ENCODE results near the gene FFAR2. TPM values are rescaled to one million over a fixed set of nuclear protein-coding genes. Genes with fewer than 3 reads are reported as not detected.

FFAR2 gene
- total and polyA plus RNA-seq, 3 experiments from 2014 or later: not detected

- Histone ChIP-seq H3K36me3 (ENCODE audit: insufficient read depth, low read length) (no peaks in the 10 kb centered on the region), H3K27me3 (ENCODE audit: insufficient read depth, low read length, poor library complexity, severe bottlenecking) (no peaks in the 10 kb centered on the region), H3K4me1 (ENCODE audit: insufficient read depth, low read length) (peaks cover 23% of the 10 kb centered on the region), H3K27ac (ENCODE audit: low read depth, low read length) (no peak overlapping the region), H3K4me3 (ENCODE audit: low read length) (no peak overlapping the region), H3K9me3 (ENCODE audit: low read length) (no peaks in the 10 kb centered on the region)
- POLR2A ChIA-PET: interaction anchor here (2.0 kb wide), 1 partner anchor 11 kb away, joined by 9 read pairs; no protein-coding TSS in a partner anchor
- Mint-ChIP-seq H3K27me3 (peaks cover 4 to 9% of the 10 kb centered on the region in 2 donors), H3K27ac (peak overlapping the region; percentile 0 to 86 (median 72)), H3K9me3 (no peaks in the 10 kb centered on the region), H3K4me1 (peaks cover 38 to 64% (median 64%) of the 10 kb centered on the region in 3 donors), H3K36me3 (no peaks in the 10 kb centered on the region), H3K4me3 (peak overlapping the region in 6 of 7 donors; percentile 4 to 63 (median 55))
- DNase-seq: peak in 1 of 5 donors; percentile 40
- CTCF ChIA-PET: interaction anchor here (1.1 to 1.6 kb wide), 3 partner anchors 9 to 17 kb away, joined by 4 to 6 read pairs (median 5); no protein-coding TSS in a partner anchor
Measured at GRCh38 chr19:35451338-35452096, 3.5 kb downstream of the FFAR2 start.

GRCh38 chr19:35454663-35455062, 6.6 kb downstream of the FFAR2 start:
- Histone ChIP-seq H3K4me1 (ENCODE audit: insufficient read depth, low read length) (peaks cover 28% of the 10 kb centered on the region), H3K27ac (ENCODE audit: low read depth, low read length) (no peak overlapping the region), H3K4me3 (ENCODE audit: low read length) (no peak overlapping the region), H3K9me3 (ENCODE audit: low read length) (no peaks in the 10 kb centered on the region), H3K27me3 (ENCODE audit: insufficient read depth, low read length, poor library complexity, severe bottlenecking) (no peaks in the 10 kb centered on the region), H3K36me3 (ENCODE audit: insufficient read depth, low read length) (no peaks in the 10 kb centered on the region)
- no peak overlapping the region for H3K27ac Mint-ChIP-seq
- H3K36me3 Mint-ChIP-seq: no peaks in the 10 kb centered on the region
- DNase-seq: no peak
- peaks cover 35 to 65% (median 47%) of the 10 kb centered on the region in 3 donors for H3K4me1 Mint-ChIP-seq
- no peaks in the 10 kb centered on the region for H3K27me3 Mint-ChIP-seq
- no peak overlapping the region for H3K4me3 Mint-ChIP-seq
- ChIA-PET POLR2A (no interaction called here), CTCF (interaction anchor here (1.3 to 2.3 kb wide), 3 partner anchors 9 to 56 kb away, joined by 4 to 6 read pairs (median 4); no protein-coding TSS in a partner anchor)
- H3K9me3 Mint-ChIP-seq: no peaks in the 10 kb centered on the region

GRCh38 chr19:35455616-35456201, 7.7 kb downstream of the FFAR2 start:
- H3K27ac Mint-ChIP-seq: peak overlapping the region in 1 of 8 donors; percentile 45
- Histone ChIP-seq H3K9me3 (ENCODE audit: low read length) (no peaks in the 10 kb centered on the region), H3K36me3 (ENCODE audit: insufficient read depth, low read length) (no peaks in the 10 kb centered on the region), H3K4me1 (ENCODE audit: insufficient read depth, low read length) (peaks cover 23% of the 10 kb centered on the region), H3K4me3 (ENCODE audit: low read length) (no peak overlapping the region), H3K27ac (ENCODE audit: low read depth, low read length) (no peak overlapping the region), H3K27me3 (ENCODE audit: insufficient read depth, low read length, poor library complexity, severe bottlenecking) (no peaks in the 10 kb centered on the region)
- ChIA-PET POLR2A (no interaction called here), CTCF (interaction anchor here (1.3 to 1.7 kb wide), 2 partner anchors 8 to 55 kb away, joined by 4 read pairs; no protein-coding TSS in a partner anchor)
- H3K36me3 Mint-ChIP-seq: no peaks in the 10 kb centered on the region
- peaks cover 37 to 64% (median 47%) of the 10 kb centered on the region in 3 donors for H3K4me1 Mint-ChIP-seq
- DNase-seq: no peak
- H3K9me3 Mint-ChIP-seq: no peaks in the 10 kb centered on the region
- no peak overlapping the region for H3K4me3 Mint-ChIP-seq
- H3K27me3 Mint-ChIP-seq: peaks cover 0 to 1% of the 10 kb centered on the region in 2 donors

GRCh38 chr19:35457173-35457572, 9.1 kb downstream of the FFAR2 start:
- Mint-ChIP-seq H3K4me1 (peaks cover 32 to 55% (median 42%) of the 10 kb centered on the region in 3 donors), H3K36me3 (no peaks in the 10 kb centered on the region), H3K27me3 (peaks cover 0 to 2% of the 10 kb centered on the region in 2 donors), H3K4me3 (no peak overlapping the region), H3K27ac (peak overlapping the region in 1 of 8 donors; percentile 15), H3K9me3 (no peaks in the 10 kb centered on the region)
- no peaks in the 10 kb centered on the region for H3K27me3 ChIP-seq (ENCODE audit: insufficient read depth, low read length, poor library complexity, severe bottlenecking)
- H3K4me1 ChIP-seq (ENCODE audit: insufficient read depth, low read length): peaks cover 20% of the 10 kb centered on the region
- ChIA-PET POLR2A (no interaction called here), CTCF (interaction anchor here (0.6 to 1.2 kb wide), 2 partner anchors 38 to 472 kb away, joined by 3 to 4 read pairs; no protein-coding TSS in a partner anchor)
- H3K9me3 ChIP-seq (ENCODE audit: low read length): no peaks in the 10 kb centered on the region
- H3K27ac ChIP-seq (ENCODE audit: low read depth, low read length): no peak overlapping the region
- H3K36me3 ChIP-seq (ENCODE audit: insufficient read depth, low read length): no peaks in the 10 kb centered on the region
- H3K4me3 ChIP-seq (ENCODE audit: low read length): no peak overlapping the region
- DNase-seq: no peak

- POLR2A ChIA-PET: no interaction called here
- no peaks in the 10 kb centered on the region for H3K9me3 ChIP-seq (ENCODE audit: low read length)
- no peak overlapping the region for H3K4me3 ChIP-seq (ENCODE audit: low read length)
- H3K27ac Mint-ChIP-seq: peak overlapping the region in 3 of 8 donors; percentile 11 to 18 (median 16)
- H3K27me3 Mint-ChIP-seq: peaks cover 0 to 2% of the 10 kb centered on the region in 2 donors
- no peaks in the 10 kb centered on the region for H3K36me3 ChIP-seq (ENCODE audit: insufficient read depth, low read length)
- H3K4me3 Mint-ChIP-seq: no peak overlapping the region
- no peaks in the 10 kb centered on the region for H3K36me3 Mint-ChIP-seq
- peaks cover 37 to 55% (median 45%) of the 10 kb centered on the region in 3 donors for H3K4me1 Mint-ChIP-seq
- DNase-seq: no peak
- CTCF ChIA-PET: interaction anchor here (1.2 kb wide), 1 partner anchor 37 kb away, joined by 3 read pairs; no protein-coding TSS in a partner anchor
- peaks cover 29% of the 10 kb centered on the region for H3K4me1 ChIP-seq (ENCODE audit: insufficient read depth, low read length)
- H3K27ac ChIP-seq (ENCODE audit: low read depth, low read length): no peak overlapping the region
- H3K27me3 ChIP-seq (ENCODE audit: insufficient read depth, low read length, poor library complexity, severe bottlenecking): no peaks in the 10 kb centered on the region
- H3K9me3 Mint-ChIP-seq: no peaks in the 10 kb centered on the region
Measured at GRCh38 chr19:35458192-35458591, 10.1 kb downstream of the FFAR2 start.

- ChIA-PET POLR2A (no interaction called here), CTCF (interaction anchor here (1.5 kb wide), 1 partner anchor 39 kb away, joined by 4 read pairs; no protein-coding TSS in a partner anchor)
- Histone ChIP-seq H3K27me3 (ENCODE audit: insufficient read depth, low read length, poor library complexity, severe bottlenecking) (no peaks in the 10 kb centered on the region), H3K36me3 (ENCODE audit: insufficient read depth, low read length) (no peaks in the 10 kb centered on the region), H3K4me1 (ENCODE audit: insufficient read depth, low read length) (peaks cover 36% of the 10 kb centered on the region), H3K4me3 (ENCODE audit: low read length) (no peak overlapping the region), H3K27ac (ENCODE audit: low read depth, low read length) (no peak overlapping the region), H3K9me3 (ENCODE audit: low read length) (no peaks in the 10 kb centered on the region)
- H3K9me3 Mint-ChIP-seq: no peaks in the 10 kb centered on the region
- H3K36me3 Mint-ChIP-seq: no peaks in the 10 kb centered on the region
- no peak for DNase-seq
- H3K27me3 Mint-ChIP-seq: peaks cover 0 to 2% of the 10 kb centered on the region in 2 donors
- H3K4me1 Mint-ChIP-seq: peaks cover 42 to 60% (median 51%) of the 10 kb centered on the region in 3 donors
- H3K4me3 Mint-ChIP-seq: no peak overlapping the region
- H3K27ac Mint-ChIP-seq: peak overlapping the region in 2 of 8 donors; percentile 11 to 33
Measured at GRCh38 chr19:35458731-35459391, 10.8 kb downstream of the FFAR2 start.

GRCh38 chr19:35459414-35460082, 11.5 kb downstream of the FFAR2 start:
- H3K4me3 ChIP-seq (ENCODE audit: low read length): no peak overlapping the region
- peak overlapping the region in 3 of 8 donors; percentile 29 to 57 (median 33) for H3K27ac Mint-ChIP-seq
- H3K27me3 ChIP-seq (ENCODE audit: insufficient read depth, low read length, poor library complexity, severe bottlenecking): no peaks in the 10 kb centered on the region
- H3K4me1 ChIP-seq (ENCODE audit: insufficient read depth, low read length): peaks cover 38% of the 10 kb centered on the region
- DNase-seq: no peak
- no peak overlapping the region for H3K4me3 Mint-ChIP-seq
- POLR2A ChIA-PET: no interaction called here
- peaks cover 0 to 2% of the 10 kb centered on the region in 2 donors for H3K27me3 Mint-ChIP-seq
- H3K9me3 Mint-ChIP-seq: no peaks in the 10 kb centered on the region
- no peak overlapping the region for H3K27ac ChIP-seq (ENCODE audit: low read depth, low read length)
- H3K4me1 Mint-ChIP-seq: peaks cover 46 to 66% (median 52%) of the 10 kb centered on the region in 3 donors
- no peaks in the 10 kb centered on the region for H3K36me3 ChIP-seq (ENCODE audit: insufficient read depth, low read length)
- H3K36me3 Mint-ChIP-seq: no peaks in the 10 kb centered on the region
- no peaks in the 10 kb centered on the region for H3K9me3 ChIP-seq (ENCODE audit: low read length)
- CTCF ChIA-PET: interaction anchor here (1.0 to 1.5 kb wide), 2 partner anchors 9 to 38 kb away, joined by 4 to 5 read pairs; no protein-coding TSS in a partner anchor

All from CD8-positive, alpha-beta memory T cell (primary cell).